Left renal pelvis (tissue), 4 donors: Measurements from ENCODE around the gene OLIG1. TPM values are rescaled to one million over a fixed set of nuclear protein-coding genes. Genes with fewer than 3 reads are reported as not detected.

Experiments
- DNase-seq, 4 donors: peaks; one replicate each; pipeline ENCODE4 v3.0.0-alpha.2; 2013; ENCODE audit warnings: low read depth in 4 of 4, low spot score in 3 of 4
- polyA plus RNA-seq, 4 donors: library from polyadenylated mRNA; unstranded; fragments of 120-200 nt; gene quantifications; one replicate each; pipeline ENCODE4 v1.2.1, GENCODE V29; 2013; ENCODE audit not compliant: insufficient read length in 4 of 4

OLIG1 gene
- polyA plus RNA-seq, 4 donors, result 0.16 to 0.31 TPM; not detected in 2

- DNase-seq, result no peak
These were observed 19.6 kb downstream of the OLIG1 start for GRCh38 chr21:33089395-33090119.

- DNase-seq, result no peak
These were observed 26.5 kb downstream of the OLIG1 start for GRCh38 chr21:33096426-33096825.

GRCh38 chr21:33099131-33099530, 29.2 kb downstream of the OLIG1 start:
- DNase-seq, result no peak

- DNase-seq, result no peak
These were observed 31.5 kb downstream of the OLIG1 start for GRCh38 chr21:33101300-33101911.

GRCh38 chr21:33105088-33105487, 35.1 kb downstream of the OLIG1 start:
- no peak for DNase-seq

- no peak for DNase-seq
These were observed 38.3 kb downstream of the OLIG1 start for GRCh38 chr21:33108228-33108627.

- peak in 2 of 4 donors; percentile 16 to 49 for DNase-seq
These were observed 39.8 kb downstream of the OLIG1 start for GRCh38 chr21:33109574-33110339.

- no peak for DNase-seq
These were observed 40.4 kb downstream of the OLIG1 start for GRCh38 chr21:33110340-33110715.

GRCh38 chr21:33111577-33111976, 41.6 kb downstream of the OLIG1 start:
- DNase-seq, result no peak

GRCh38 chr21:33112151-33112550, 42.2 kb downstream of the OLIG1 start:
- no peak for DNase-seq

GRCh38 chr21:33112681-33113080, 42.7 kb downstream of the OLIG1 start:
- no peak for DNase-seq

- no peak for DNase-seq
These were observed 43.2 kb downstream of the OLIG1 start for GRCh38 chr21:33113131-33113530.

- DNase-seq, result no peak
These were observed 44.3 kb downstream of the OLIG1 start for GRCh38 chr21:33114276-33114675.

GRCh38 chr21:33115631-33116510, 45.9 kb downstream of the OLIG1 start:
- no peak for DNase-seq

GRCh38 chr21:33116676-33117075, 46.7 kb downstream of the OLIG1 start:
- no peak for DNase-seq

GRCh38 chr21:33117101-33117888, 47.4 kb downstream of the OLIG1 start:
- no peak for DNase-seq
